ENCODE data around the gene CHD6.
A peak's percentile ranks its signal among the peaks of the same experiment; 100 is the strongest.

CHD6 gene, protein sequence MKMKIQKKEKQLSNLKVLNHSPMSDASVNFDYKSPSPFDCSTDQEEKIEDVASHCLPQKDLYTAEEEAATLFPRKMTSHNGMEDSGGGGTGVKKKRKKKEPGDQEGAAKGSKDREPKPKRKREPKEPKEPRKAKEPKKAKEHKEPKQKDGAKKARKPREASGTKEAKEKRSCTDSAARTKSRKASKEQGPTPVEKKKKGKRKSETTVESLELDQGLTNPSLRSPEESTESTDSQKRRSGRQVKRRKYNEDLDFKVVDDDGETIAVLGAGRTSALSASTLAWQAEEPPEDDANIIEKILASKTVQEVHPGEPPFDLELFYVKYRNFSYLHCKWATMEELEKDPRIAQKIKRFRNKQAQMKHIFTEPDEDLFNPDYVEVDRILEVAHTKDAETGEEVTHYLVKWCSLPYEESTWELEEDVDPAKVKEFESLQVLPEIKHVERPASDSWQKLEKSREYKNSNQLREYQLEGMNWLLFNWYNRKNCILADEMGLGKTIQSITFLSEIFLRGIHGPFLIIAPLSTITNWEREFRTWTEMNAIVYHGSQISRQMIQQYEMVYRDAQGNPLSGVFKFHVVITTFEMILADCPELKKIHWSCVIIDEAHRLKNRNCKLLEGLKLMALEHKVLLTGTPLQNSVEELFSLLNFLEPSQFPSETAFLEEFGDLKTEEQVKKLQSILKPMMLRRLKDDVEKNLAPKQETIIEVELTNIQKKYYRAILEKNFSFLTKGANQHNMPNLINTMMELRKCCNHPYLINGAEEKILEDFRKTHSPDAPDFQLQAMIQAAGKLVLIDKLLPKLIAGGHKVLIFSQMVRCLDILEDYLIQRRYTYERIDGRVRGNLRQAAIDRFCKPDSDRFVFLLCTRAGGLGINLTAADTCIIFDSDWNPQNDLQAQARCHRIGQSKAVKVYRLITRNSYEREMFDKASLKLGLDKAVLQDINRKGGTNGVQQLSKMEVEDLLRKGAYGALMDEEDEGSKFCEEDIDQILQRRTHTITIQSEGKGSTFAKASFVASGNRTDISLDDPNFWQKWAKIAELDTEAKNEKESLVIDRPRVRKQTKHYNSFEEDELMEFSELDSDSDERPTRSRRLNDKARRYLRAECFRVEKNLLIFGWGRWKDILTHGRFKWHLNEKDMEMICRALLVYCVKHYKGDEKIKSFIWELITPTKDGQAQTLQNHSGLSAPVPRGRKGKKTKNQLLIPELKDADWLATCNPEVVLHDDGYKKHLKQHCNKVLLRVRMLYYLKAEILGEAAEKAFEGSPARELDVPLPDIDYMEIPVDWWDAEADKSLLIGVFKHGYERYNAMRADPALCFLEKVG (N-terminal part only)

GRCh38 chr20:41617902-41618806 lies at the start of gene CHD6:
Gene CHD6, minus strand, starts transcription at chr20:41618377. Its CDS starts 67,040 bp downstream, at chr20:41551337.
- Histone ChIP-seq H3K4me3 (peak within 1 kb of the TSS; percentile 91), H3K27ac (peak within 1 kb of the TSS; percentile 69 to 90)
- DNase-seq (ENCODE audit: low spot score) = peak; percentile 99
- TF ChIP-seq, protein P1, sequence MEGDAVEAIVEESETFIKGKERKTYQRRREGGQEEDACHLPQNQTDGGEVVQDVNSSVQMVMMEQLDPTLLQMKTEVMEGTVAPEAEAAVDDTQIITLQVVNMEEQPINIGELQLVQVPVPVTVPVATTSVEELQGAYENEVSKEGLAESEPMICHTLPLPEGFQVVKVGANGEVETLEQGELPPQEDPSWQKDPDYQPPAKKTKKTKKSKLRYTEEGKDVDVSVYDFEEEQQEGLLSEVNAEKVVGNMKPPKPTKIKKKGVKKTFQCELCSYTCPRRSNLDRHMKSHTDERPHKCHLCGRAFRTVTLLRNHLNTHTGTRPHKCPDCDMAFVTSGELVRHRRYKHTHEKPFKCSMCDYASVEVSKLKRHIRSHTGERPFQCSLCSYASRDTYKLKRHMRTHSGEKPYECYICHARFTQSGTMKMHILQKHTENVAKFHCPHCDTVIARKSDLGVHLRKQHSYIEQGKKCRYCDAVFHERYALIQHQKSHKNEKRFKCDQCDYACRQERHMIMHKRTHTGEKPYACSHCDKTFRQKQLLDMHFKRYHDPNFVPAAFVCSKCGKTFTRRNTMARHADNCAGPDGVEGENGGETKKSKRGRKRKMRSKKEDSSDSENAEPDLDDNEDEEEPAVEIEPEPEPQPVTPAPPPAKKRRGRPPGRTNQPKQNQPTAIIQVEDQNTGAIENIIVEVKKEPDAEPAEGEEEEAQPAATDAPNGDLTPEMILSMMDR (IDR thresholded peaks at IDR 0.05) = no peak

DNA sequence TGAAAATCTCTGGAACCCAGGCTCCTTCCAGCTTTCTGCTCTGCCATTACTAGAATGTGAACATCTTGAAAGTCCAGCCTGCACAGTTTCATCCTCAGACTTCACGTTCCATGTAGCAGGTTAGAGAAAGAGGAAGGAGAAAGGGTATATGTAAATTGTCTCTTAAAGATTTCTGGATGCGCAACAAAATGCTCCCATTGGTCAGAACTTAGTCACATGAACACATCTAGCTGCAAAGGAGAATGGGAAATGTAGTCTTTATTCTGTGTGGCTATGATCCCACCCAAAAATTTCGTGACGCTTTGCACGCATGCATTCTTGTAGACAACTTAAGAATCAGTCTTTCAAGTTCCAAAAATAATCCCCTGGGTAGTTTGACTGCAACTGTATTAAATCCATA lies 46.4 kb upstream of the CHD6 start:
- DNase-seq (ENCODE audit: low spot score) = no peak
- TF ChIP-seq, protein P1 (IDR thresholded peaks at IDR 0.05) = no peak
- Histone ChIP-seq H3K4me3 (no peak overlapping the region), H3K27ac (no peak overlapping the region)

DNA sequence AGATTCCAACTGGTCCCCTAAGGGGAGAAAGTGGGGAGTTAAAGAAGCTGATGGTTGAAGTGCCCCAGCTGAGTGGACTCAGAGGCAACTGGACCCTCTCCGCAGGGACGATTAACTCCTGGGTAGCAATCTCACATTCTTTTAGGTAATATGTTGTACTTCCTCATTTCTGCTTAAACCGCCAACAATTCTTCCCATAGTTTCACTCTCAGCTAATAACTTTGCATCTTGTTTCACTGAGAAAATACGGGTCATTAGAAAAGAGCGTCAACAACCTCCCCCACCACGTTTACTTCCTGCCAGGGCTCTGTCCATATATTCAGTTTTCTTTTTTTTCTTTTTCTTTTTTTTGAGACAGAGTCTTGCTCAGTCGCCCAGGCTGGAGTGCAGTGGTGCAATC lies 39.5 kb upstream of the CHD6 start:
- TF ChIP-seq, protein P1 (IDR thresholded peaks at IDR 0.05) = no peak
- Histone ChIP-seq H3K4me3 (no peak overlapping the region), H3K27ac (no peak overlapping the region)
- DNase-seq (ENCODE audit: low spot score) = no peak

GRCh38 chr20:41655962-41656618 lies 37.9 kb upstream of the CHD6 start:
- DNase-seq (ENCODE audit: low spot score) = no peak
- TF ChIP-seq, protein P1 (IDR thresholded peaks at IDR 0.05) = no peak
- Histone ChIP-seq H3K27ac (no peak overlapping the region), H3K4me3 (no peak overlapping the region)

DNA sequence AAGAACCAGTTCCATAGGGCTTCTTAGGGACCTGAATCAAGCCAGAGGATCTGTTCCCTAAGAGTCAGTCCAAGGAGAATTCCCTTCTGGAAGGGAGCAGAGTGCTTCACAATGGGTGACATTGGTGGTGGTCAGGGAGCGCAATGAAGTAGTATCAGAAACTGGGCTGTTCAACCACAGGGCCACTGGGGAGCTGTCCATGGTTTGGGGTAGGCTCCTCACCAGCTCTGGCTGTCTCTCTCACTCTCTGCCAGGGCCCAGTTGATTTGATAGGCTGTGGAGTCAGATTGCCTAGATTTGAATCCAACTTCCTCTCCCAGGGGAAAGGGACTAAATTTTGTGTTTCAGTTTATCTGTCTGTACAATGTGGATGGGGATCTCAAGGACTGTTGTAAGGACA lies 36.7 kb upstream of the CHD6 start:
- Histone ChIP-seq H3K4me3 (no peak overlapping the region), H3K27ac (no peak overlapping the region)
- DNase-seq (ENCODE audit: low spot score) = no peak
- TF ChIP-seq, protein P1 (IDR thresholded peaks at IDR 0.05) = no peak
